ENCODE data around the gene ADAMTSL1. TPM values are rescaled to one million over a fixed set of nuclear protein-coding genes. Genes with fewer than 3 reads are reported as not detected.

ADAMTSL1 gene
- total and polyA plus RNA-seq, 9 of the 15 experiments (the other 6 are each of a cell fraction or from before 2014, with no cell fraction given), result 0.01 TPM; not detected in 8

GRCh38 chr9:18555105-18555883, 81.3 kb downstream of the ADAMTSL1 start:
- intact Hi-C loops (cut with micrococcal nuclease), result no loop called here
- no TSS peak for BruUV-seq (replicated peaks)
- Histone ChIP-seq H4K20me1 (replicated peaks; ENCODE audit: control insufficient read depth, insufficient read depth, low read length) (no peaks in the 10 kb centered on the region), H2AFZ (ENCODE audit: low read depth, low read length) (no peak overlapping the region), H3K27ac (ENCODE audit: extremely low read depth, low read depth, low read length) (no peak overlapping the region), H3K36me3 (ENCODE audit: control insufficient read depth, insufficient read depth, low read length) (no peaks in the 10 kb centered on the region), H3K9me1 (ENCODE audit: control insufficient read depth, insufficient read depth, low read length) (no peaks in the 10 kb centered on the region), H3K79me2 (ENCODE audit: control insufficient read depth, insufficient read depth, low read length) (no peaks in the 10 kb centered on the region), H3K4me1 (replicated peaks in 1 of 2; ENCODE audit: control insufficient read depth in 2 of 2, insufficient read depth in 2 of 2, low read length in 2 of 2) (no peaks in the 10 kb centered on the region), H3K27me3 (ENCODE audit: control insufficient read depth in 2 of 2, insufficient read depth in 2 of 2, low read length in 2 of 2) (no peaks in the 10 kb centered on the region), H3K9me3 (replicated peaks; ENCODE audit: control insufficient read depth, insufficient read depth, low read depth, low read length) (no peaks in the 10 kb centered on the region; the same call in 1 of the 2 replicates), H3K4me2 (ENCODE audit: insufficient read depth, low read length) (no peak overlapping the region), H3K4me3 (no peak overlapping the region), H3K9ac (ENCODE audit: insufficient read depth in 1 of 2, low read depth in 2 of 2, low read length in 2 of 2) (no peak overlapping the region)
- in situ Hi-C loops (cut with MboI), result no loop called here
- DNase-seq (ENCODE audit: extremely low read depth in 1 of 4, low spot score in 3 of 4), result no peak
- ChIA-PET POLR2A (interaction anchor here (0.8 kb wide), 1 partner anchor 1014 kb away, joined by 4 read pairs; no protein-coding TSS in a partner anchor), CTCF (ENCODE audit: low intra/inter-chr PET ratio) (no interaction called here)
- no peak for TF ChIP-seq E2F3 (CRISPR knock-in tag; IDR thresholded peaks at IDR 0.05)
- no peak for TF ChIP-seq MTA1 (IDR thresholded peaks at IDR 0.05; ENCODE audit: borderline replicate concordance)
- no peak for TF ChIP-seq HMG20A (CRISPR knock-in tag; conservative IDR thresholded peaks at IDR 0.05)
- TF ChIP-seq RFX5 (IDR thresholded peaks at IDR 0.05; ENCODE audit: low read depth, low read length), result no peak
- TF ChIP-seq, protein P1, sequence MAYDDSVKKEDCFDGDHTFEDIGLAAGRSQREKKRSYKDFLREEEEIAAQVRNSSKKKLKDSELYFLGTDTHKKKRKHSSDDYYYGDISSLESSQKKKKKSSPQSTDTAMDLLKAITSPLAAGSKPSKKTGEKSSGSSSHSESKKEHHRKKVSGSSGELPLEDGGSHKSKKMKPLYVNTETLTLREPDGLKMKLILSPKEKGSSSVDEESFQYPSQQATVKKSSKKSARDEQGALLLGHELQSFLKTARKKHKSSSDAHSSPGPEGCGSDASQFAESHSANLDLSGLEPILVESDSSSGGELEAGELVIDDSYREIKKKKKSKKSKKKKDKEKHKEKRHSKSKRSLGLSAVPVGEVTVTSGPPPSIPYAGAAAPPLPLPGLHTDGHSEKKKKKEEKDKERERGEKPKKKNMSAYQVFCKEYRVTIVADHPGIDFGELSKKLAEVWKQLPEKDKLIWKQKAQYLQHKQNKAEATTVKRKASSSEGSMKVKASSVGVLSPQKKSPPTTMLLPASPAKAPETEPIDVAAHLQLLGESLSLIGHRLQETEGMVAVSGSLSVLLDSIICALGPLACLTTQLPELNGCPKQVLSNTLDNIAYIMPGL (CRISPR knock-in tag; IDR thresholded peaks at IDR 0.05), result no peak
- no peak for TF ChIP-seq ARNT (IDR thresholded peaks at IDR 0.05)
- TF ChIP-seq MEF2D (tag; conservative IDR thresholded peaks at IDR 0.05; ENCODE audit: low read depth), result no peak
- no peak for TF ChIP-seq ZBTB12 (CRISPR knock-in tag; IDR thresholded peaks at IDR 0.05)
- TF ChIP-seq, protein P2, sequence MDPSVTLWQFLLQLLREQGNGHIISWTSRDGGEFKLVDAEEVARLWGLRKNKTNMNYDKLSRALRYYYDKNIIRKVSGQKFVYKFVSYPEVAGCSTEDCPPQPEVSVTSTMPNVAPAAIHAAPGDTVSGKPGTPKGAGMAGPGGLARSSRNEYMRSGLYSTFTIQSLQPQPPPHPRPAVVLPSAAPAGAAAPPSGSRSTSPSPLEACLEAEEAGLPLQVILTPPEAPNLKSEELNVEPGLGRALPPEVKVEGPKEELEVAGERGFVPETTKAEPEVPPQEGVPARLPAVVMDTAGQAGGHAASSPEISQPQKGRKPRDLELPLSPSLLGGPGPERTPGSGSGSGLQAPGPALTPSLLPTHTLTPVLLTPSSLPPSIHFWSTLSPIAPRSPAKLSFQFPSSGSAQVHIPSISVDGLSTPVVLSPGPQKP (CRISPR knock-in tag; IDR thresholded peaks at IDR 0.05), result no peak
- no peak for TF ChIP-seq BACH1 (tag; IDR thresholded peaks at IDR 0.05)
- TF ChIP-seq TSC22D4 (tag; IDR thresholded peaks at IDR 0.05), result no peak
- TF ChIP-seq CBFA2T3 (IDR thresholded peaks at IDR 0.05), result no peak
- no peak for TF ChIP-seq ZEB2 (IDR thresholded peaks at IDR 0.05)
- no peak for TF ChIP-seq CBX2 (IDR thresholded peaks at IDR 0.05; ENCODE audit: insufficient read depth, low read length, poor library complexity, severe bottlenecking)
- TF ChIP-seq THRAP3 (IDR thresholded peaks at IDR 0.05; ENCODE audit: borderline replicate concordance), result no peak
- TF ChIP-seq, protein P3, sequence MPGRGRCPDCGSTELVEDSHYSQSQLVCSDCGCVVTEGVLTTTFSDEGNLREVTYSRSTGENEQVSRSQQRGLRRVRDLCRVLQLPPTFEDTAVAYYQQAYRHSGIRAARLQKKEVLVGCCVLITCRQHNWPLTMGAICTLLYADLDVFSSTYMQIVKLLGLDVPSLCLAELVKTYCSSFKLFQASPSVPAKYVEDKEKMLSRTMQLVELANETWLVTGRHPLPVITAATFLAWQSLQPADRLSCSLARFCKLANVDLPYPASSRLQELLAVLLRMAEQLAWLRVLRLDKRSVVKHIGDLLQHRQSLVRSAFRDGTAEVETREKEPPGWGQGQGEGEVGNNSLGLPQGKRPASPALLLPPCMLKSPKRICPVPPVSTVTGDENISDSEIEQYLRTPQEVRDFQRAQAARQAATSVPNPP (IDR thresholded peaks at IDR 0.05; ENCODE audit: borderline replicate concordance, insufficient read depth, insufficient read length), result no peak
- FAIRE-seq, result no peak
- WGBS (ENCODE audit: insufficient coverage, low coverage, missing lambda C conversion rate), result 2% methylated on average over 5 of the region's 5 CpGs
- no peak for ATAC-seq

Measured in K562 (cell line).